IMR-90 (cell line): ENCODE results near the gene CNKSR3. TPM values are rescaled to one million over a fixed set of nuclear protein-coding genes. Genes with fewer than 3 reads are reported as not detected.

ENCODE experiments used
- ATAC-seq: fragments of 200-7000 bp; cut with Tn5 transposase; 2 replicates; pipeline ENCODE4 v1.9.1; 2020; ENCODE audit warnings: low read depth, mild to moderate bottlenecking, moderate library complexity
- BruUV-seq: library from RNA; stranded (reverse); fragments of 400-500 nt; replicated peaks from 2 replicates; lab custom pipeline; 2021; lab: Mats Ljungman, UMichigan
- CTCF ChIA-PET: fragments of 300-600 bp; formaldehyde crosslinking; extraction: SDS; loops from one replicate; lab custom pipeline; 2021; ENCODE audit warnings: antibody characterized with exemption; lab: Yijun Ruan, JAX
- POLR2A ChIA-PET: fragments of 300-600 bp; sonication (Branson Sonifier 250); formaldehyde crosslinking; loops from one replicate; lab custom pipeline; 2022; ENCODE audit warnings: antibody characterized with exemption; ENCODE audit not compliant: unreplicated experiment; lab: Charles Lee
- DNase-seq: peaks from one replicate; pipeline ENCODE4 v3.0.0; 2013
- H2AFZ ChIP-seq: replicated peaks from 2 replicates; pipeline ENCODE3; 2013; ENCODE audit warnings: low read length, mild to moderate bottlenecking; ENCODE audit not compliant: poor library complexity
- H2AK5ac ChIP-seq: 2 replicates; pipeline ENCODE4 v1.6.1; 2013; ENCODE audit warnings: low read depth, low read length, inconsistent platforms
- H2AK9ac ChIP-seq: replicated peaks from 2 replicates; pipeline ENCODE3; 2013; ENCODE audit warnings: mild to moderate bottlenecking, low read depth, low read length, moderate library complexity; ENCODE audit not compliant: poor library complexity
- H2BK120ac ChIP-seq: 2 replicates; pipeline ENCODE4 v1.6.1; 2013; ENCODE audit warnings: low read depth, low read length, inconsistent platforms
- H2BK15ac ChIP-seq: 3 replicates; pipeline ENCODE4 v1.6.1; 2013; ENCODE audit warnings: low read depth, low read length, inconsistent platforms
- H2BK20ac ChIP-seq: 2 replicates; pipeline ENCODE4 v1.6.1; 2013; ENCODE audit warnings: low read depth, mild to moderate bottlenecking, inconsistent platforms, low read length, moderate library complexity
- H2BK5ac ChIP-seq: 2 replicates; pipeline ENCODE4 v1.6.1; 2013; ENCODE audit warnings: mild to moderate bottlenecking, low read depth, low read length, inconsistent platforms; ENCODE audit not compliant: poor library complexity, severe bottlenecking
- H3K14ac ChIP-seq: replicated peaks from 2 replicates; pipeline ENCODE4 v1.6.1; 2013; ENCODE audit warnings: low read depth, low read length, inconsistent platforms
- H3K18ac ChIP-seq: 2 replicates; pipeline ENCODE4 v1.6.1; 2013; ENCODE audit warnings: low read depth, low read length, control low read depth
- H3K23ac ChIP-seq: 2 replicates; pipeline ENCODE4 v1.6.1; 2013; ENCODE audit warnings: low read depth, low read length, inconsistent platforms
- H3K27ac ChIP-seq: 2 replicates; pipeline ENCODE4 v1.5.1; 2013; ENCODE audit warnings: mild to moderate bottlenecking, control low read depth, low read length; ENCODE audit not compliant: insufficient read depth
- H3K27me3 ChIP-seq: 2 replicates; pipeline ENCODE4 v1.6.1; 2013; ENCODE audit warnings: low read length; ENCODE audit not compliant: control insufficient read depth, insufficient read depth
- H3K36me3 ChIP-seq: 2 replicates; pipeline ENCODE4 v1.6.1; 2013; ENCODE audit warnings: low read length, mixed read lengths; ENCODE audit not compliant: control insufficient read depth, insufficient read depth
- H3K4ac ChIP-seq: 2 replicates; pipeline ENCODE4 v1.6.1; 2013; ENCODE audit warnings: low read depth, low read length, inconsistent platforms
- H3K4me1 ChIP-seq: 2 replicates; pipeline ENCODE4 v1.6.1; 2013; ENCODE audit warnings: low read length, mixed read lengths; ENCODE audit not compliant: control insufficient read depth, insufficient read depth
- H3K4me2 ChIP-seq: 2 replicates; pipeline ENCODE4 v1.6.1; 2013; ENCODE audit warnings: low read depth, mild to moderate bottlenecking, control low read depth, low read length, moderate library complexity
- H3K4me3 ChIP-seq: 2 replicates; pipeline ENCODE4 v1.5.1; 2013; ENCODE audit warnings: low read depth, mild to moderate bottlenecking, control low read depth, low read length, moderate library complexity; ENCODE audit not compliant: insufficient read depth
- H3K56ac ChIP-seq: 2 replicates; pipeline ENCODE4 v1.6.1; 2013; ENCODE audit warnings: low read length, inconsistent platforms; ENCODE audit not compliant: insufficient read depth; ENCODE audit errors: extremely low read depth
- H3K79me1 ChIP-seq, 2 experiments: 2 replicates each; pipeline ENCODE4 v1.6.1; 2013; ENCODE audit warnings: low read length in 2 of 2, inconsistent platforms in 1 of 2, low read depth in 1 of 2
- H3K9ac ChIP-seq: 2 replicates; pipeline ENCODE4 v1.6.1; 2013; ENCODE audit warnings: low read depth, low read length, control low read depth
- H3K9me1 ChIP-seq: 2 replicates; pipeline ENCODE4 v1.6.1; 2013; ENCODE audit warnings: low read length, inconsistent platforms; ENCODE audit not compliant: insufficient read depth
- H3K9me3 ChIP-seq: 2 replicates; pipeline ENCODE4 v1.6.1; 2013; ENCODE audit warnings: low read length; ENCODE audit not compliant: control insufficient read depth, insufficient read depth
- H4K20me1 ChIP-seq: 2 replicates; pipeline ENCODE4 v1.6.1; 2013; ENCODE audit warnings: low read length, inconsistent platforms; ENCODE audit not compliant: insufficient read depth
- H4K5ac ChIP-seq: 2 replicates; pipeline ENCODE4 v1.6.1; 2013; ENCODE audit warnings: mild to moderate bottlenecking, low read depth, low read length, control low read depth
- H4K8ac ChIP-seq, 2 experiments: 2 replicates each; pipeline ENCODE4 v1.6.1; 2013; ENCODE audit warnings: low read depth in 2 of 2, low read length in 2 of 2, control low read depth in 1 of 2, inconsistent platforms in 1 of 2
- H4K91ac ChIP-seq: 2 replicates; pipeline ENCODE4 v1.6.1; 2013; ENCODE audit warnings: low read depth, low read length, inconsistent platforms; ENCODE audit not compliant: insufficient read depth
- RAD21 ChIP-seq: IDR thresholded peaks from 2 replicates; pipeline ENCODE4 v1.6.1; 2012; ENCODE audit warnings: low read length, improper control_type of control experiment
- USF2 ChIP-seq: fragments of 150-350 bp; IDR thresholded peaks from 2 replicates; pipeline ENCODE4 v1.6.1; 2017; ENCODE audit warnings: mild to moderate bottlenecking, antibody characterized with exemption, low read length, low read depth
- WGBS, 2 experiments: methylation state at CpG; one replicate each; pipeline versions ENCODE4 v1.1.5 to v1.1.7; 2013; ENCODE audit warnings: missing lambda C conversion rate in 2 of 2; ENCODE audit not compliant: insufficient read length in 1 of 2; ENCODE audit errors: extremely low coverage in 2 of 2; 5-methylcytosine and 5-hydroxymethylcytosine counted together
- dilution Hi-C: fragments of 300-500 bp; cut with HindIII; formaldehyde crosslinking; loops from one replicate; pipeline ENCODE4 v1.14.3; 2018; ENCODE audit warnings: low sequenced_read_pairs; ENCODE audit not compliant: unreplicated experiment
- in situ Hi-C: fragments of 300-500 bp; cut with MboI; formaldehyde crosslinking; loops from 3 replicates; pipeline ENCODE4 v1.14.3; 2019; ENCODE audit warnings: low sequenced_read_pairs, inconsistent platforms, mixed read lengths
- intact Hi-C: fragments of 100-400 bp; cut with micrococcal nuclease; formaldehyde crosslinking; loops from 2 replicates; pipeline ENCODE4 v1.10.0; 2022
- polyA plus RNA-seq, 3 experiments: library from polyadenylated mRNA; depleted of rRNA; stranded (reverse); fragments of >200 nt; gene quantifications; 2 replicates each; pipeline ENCODE4 v1.2.3, GENCODE V29; 2012; ENCODE audit warnings: low replicate concordance in 1 of 3
- total RNA-seq: library from RNA; depleted of rRNA; stranded (reverse); fragments of >200 nt; gene quantifications from 2 replicates; pipeline ENCODE4 v1.2.3, GENCODE V29; 2012

Gene CNKSR3
- total and polyA plus RNA-seq, 2 of the 4 experiments (the other 2 are of a cell fraction) = 6.7 to 15.8 TPM

GRCh38 chr6:154509421-154510143 is 903 bp downstream of the CNKSR3 start:
- peak overlapping the region; percentile 96 for H2AFZ ChIP-seq
- H3K14ac ChIP-seq = peak overlapping the region; percentile 75
- in situ Hi-C loops = no loop called here
- dilution Hi-C loops = no loop called here
- H3K9me1 ChIP-seq = peaks cover 15% of the 10 kb centered on the region
- H3K27me3 ChIP-seq = no peaks in the 10 kb centered on the region
- intact Hi-C loops = loop anchor here (1.0 to 10.0 kb wide), 5 partner anchors 31 to 355 kb away; no protein-coding TSS in a partner anchor
- H4K5ac ChIP-seq = no peak overlapping the region
- H3K4me1 ChIP-seq = peaks cover 5% of the 10 kb centered on the region
- ChIA-PET CTCF (interaction anchor here (0.8 to 1.3 kb wide), 3 partner anchors 11 to 157 kb away, joined by 3 to 4 read pairs (median 3); no protein-coding TSS in a partner anchor), POLR2A (interaction anchor here (1.0 kb wide), 1 partner anchor 27 kb away, joined by 8 read pairs; no protein-coding TSS in a partner anchor)
- H3K9ac ChIP-seq = peak overlapping the region; percentile 78
- H3K79me1 ChIP-seq = peaks cover 32 to 49% of the 10 kb centered on the region in 2 experiments
- peak overlapping the region; percentile 80 for H2BK5ac ChIP-seq
- no TSS peak for BruUV-seq
- no peaks in the 10 kb centered on the region; the same call in 1 of the 2 replicates for H3K36me3 ChIP-seq
- H4K8ac ChIP-seq = peak overlapping the region; percentile 19 to 72; a peak in 2 of 4 replicates
- DNase-seq (no peak), ATAC-seq (no peak; the same call in 1 of the 2 replicates)
- peak overlapping the region; percentile 86 for H2AK9ac ChIP-seq
- H3K27ac ChIP-seq = peak overlapping the region; percentile 89
- H2BK120ac ChIP-seq = peak overlapping the region; percentile 36; the same call in 1 of the 2 replicates
- H2AK5ac ChIP-seq = no peak overlapping the region
- H4K91ac ChIP-seq = peak overlapping the region; percentile 65
- H3K23ac ChIP-seq = peak overlapping the region; percentile 76
- 1% methylated on average over 11 of the region's 55 CpGs; no CpG with 5 or more reads in 1 of the 2 experiments for WGBS, 2 experiments
- no peak overlapping the region for H2BK20ac ChIP-seq
- no peak overlapping the region for H2BK15ac ChIP-seq
- peak overlapping the region; percentile 62; the same call in 1 of the 2 replicates for H3K56ac ChIP-seq
- peaks cover 22% of the 10 kb centered on the region; the same call in 1 of the 2 replicates for H4K20me1 ChIP-seq
- H3K4me2 ChIP-seq = peak overlapping the region; percentile 52
- H3K4ac ChIP-seq = peak overlapping the region; percentile 60; the same call in 1 of the 2 replicates
- TF ChIP-seq RAD21 = no peak
- TF ChIP-seq USF2 = no peak
- H3K4me3 ChIP-seq = peak overlapping the region; percentile 88
- H3K9me3 ChIP-seq = no peaks in the 10 kb centered on the region
- H3K18ac ChIP-seq = peak overlapping the region; percentile 39; the same call in 1 of the 2 replicates
